MCF 10A (cell line): ENCODE measurements around the gene LIPI. TPM values are rescaled to one million over a fixed set of nuclear protein-coding genes. Genes with fewer than 3 reads are reported as not detected.

Source experiments
- BruUV-seq: library from RNA; stranded (reverse); fragments of 400-500 nt; replicated peaks from 2 replicates; lab custom pipeline; 2021; lab: Mats Ljungman, UMichigan
- CTCF ChIA-PET: fragments of 300-600 bp; sonication (Branson Sonifier 250); formaldehyde crosslinking; extraction: SDS; loops from one replicate; lab custom pipeline; 2021; ENCODE audit warnings: antibody characterized with exemption, inconsistent platforms; lab: Yijun Ruan, JAX
- POLR2A ChIA-PET: fragments of 300-600, 350-650 bp; sonication (Branson Sonifier 250); formaldehyde crosslinking; extraction: SDS; loops from one replicate; lab custom pipeline; 2020; ENCODE audit warnings: antibody characterized with exemption, inconsistent platforms; lab: Yijun Ruan, JAX
- DNase-seq: peaks from one replicate; pipeline ENCODE4 v3.0.0-alpha.2; 2018; ENCODE audit not compliant: unreplicated experiment
- H3K27ac Mint-ChIP-seq: one replicate; pipeline ENCODE4 v1.8.0; 2022; ENCODE audit warnings: mild to moderate bottlenecking, low read depth, mixed read lengths; ENCODE audit not compliant: unreplicated experiment
- H3K27me3 Mint-ChIP-seq: one replicate; pipeline ENCODE4 v1.8.0; 2022; ENCODE audit warnings: mixed read lengths; ENCODE audit not compliant: insufficient read depth, unreplicated experiment
- H3K36me3 Mint-ChIP-seq: one replicate; pipeline ENCODE4 v1.8.0; 2022; ENCODE audit warnings: mild to moderate bottlenecking, moderate library complexity, mixed read lengths; ENCODE audit not compliant: insufficient read depth, unreplicated experiment
- H3K4me1 Mint-ChIP-seq: one replicate; pipeline ENCODE4 v1.8.0; 2022; ENCODE audit warnings: mixed read lengths; ENCODE audit not compliant: insufficient read depth, unreplicated experiment
- H3K4me3 Mint-ChIP-seq: one replicate; pipeline ENCODE4 v1.8.0; 2022; ENCODE audit warnings: mild to moderate bottlenecking, moderate library complexity, mixed read lengths; ENCODE audit not compliant: unreplicated experiment
- H3K9me3 Mint-ChIP-seq: one replicate; pipeline ENCODE4 v1.8.0; 2022; ENCODE audit warnings: mixed read lengths; ENCODE audit not compliant: unreplicated experiment
- intact Hi-C: fragments of 100-400 bp; cut with micrococcal nuclease; formaldehyde crosslinking; loops from 2 replicates; pipeline ENCODE4 v1.14.1; 2022
- total RNA-seq: library from RNA; stranded (reverse); gene quantifications from 2 replicates; pipeline ENCODE4 v1.2.3, GENCODE V29; 2022
- TF ChIP-seq, protein P1 (sequence below): fragments of 200-600 bp; IDR thresholded peaks from one replicate; pipeline ENCODE4 v1.8.0; 2022; ENCODE audit warnings: antibody characterized with exemption, mild to moderate bottlenecking; ENCODE audit not compliant: unreplicated experiment

The LIPI gene
- total RNA-seq, 1 experiment from 2014 or later = not detected

- no peaks in the 10 kb centered on the region for H3K4me1 Mint-ChIP-seq
Measured at GRCh38 chr21:14078746-14079375, 131.9 kb downstream of the LIPI start.

GRCh38 chr21:14076143-14076806 is 134.5 kb downstream of the LIPI start:
- no peak for DNase-seq
- no TSS peak for BruUV-seq
- Mint-ChIP-seq H3K9me3 (peaks cover 35% of the 10 kb centered on the region), H3K4me1 (no peaks in the 10 kb centered on the region), H3K27me3 (no peaks in the 10 kb centered on the region), H3K27ac (no peak overlapping the region), H3K4me3 (no peak overlapping the region), H3K36me3 (peaks cover 7% of the 10 kb centered on the region)
- TF ChIP-seq, protein P1, sequence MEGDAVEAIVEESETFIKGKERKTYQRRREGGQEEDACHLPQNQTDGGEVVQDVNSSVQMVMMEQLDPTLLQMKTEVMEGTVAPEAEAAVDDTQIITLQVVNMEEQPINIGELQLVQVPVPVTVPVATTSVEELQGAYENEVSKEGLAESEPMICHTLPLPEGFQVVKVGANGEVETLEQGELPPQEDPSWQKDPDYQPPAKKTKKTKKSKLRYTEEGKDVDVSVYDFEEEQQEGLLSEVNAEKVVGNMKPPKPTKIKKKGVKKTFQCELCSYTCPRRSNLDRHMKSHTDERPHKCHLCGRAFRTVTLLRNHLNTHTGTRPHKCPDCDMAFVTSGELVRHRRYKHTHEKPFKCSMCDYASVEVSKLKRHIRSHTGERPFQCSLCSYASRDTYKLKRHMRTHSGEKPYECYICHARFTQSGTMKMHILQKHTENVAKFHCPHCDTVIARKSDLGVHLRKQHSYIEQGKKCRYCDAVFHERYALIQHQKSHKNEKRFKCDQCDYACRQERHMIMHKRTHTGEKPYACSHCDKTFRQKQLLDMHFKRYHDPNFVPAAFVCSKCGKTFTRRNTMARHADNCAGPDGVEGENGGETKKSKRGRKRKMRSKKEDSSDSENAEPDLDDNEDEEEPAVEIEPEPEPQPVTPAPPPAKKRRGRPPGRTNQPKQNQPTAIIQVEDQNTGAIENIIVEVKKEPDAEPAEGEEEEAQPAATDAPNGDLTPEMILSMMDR = no peak
- POLR2A ChIA-PET = no interaction called here
- CTCF ChIA-PET = interaction anchor here (0.6 to 0.7 kb wide), 2 partner anchors 88 to 90 kb away, joined by 3 read pairs; no protein-coding TSS in a partner anchor
- intact Hi-C loops = no loop called here

More at GRCh38 chr21:14078746-14079375, 131.9 kb downstream of the LIPI start:
- ChIA-PET POLR2A (no interaction called here), CTCF (interaction anchor here (0.9 kb wide), 2 partner anchors 25 to 169 kb away, joined by 3 read pairs; no protein-coding TSS in a partner anchor)
- intact Hi-C loops = no loop called here
- TF ChIP-seq, protein P1 = no peak
- H3K27ac Mint-ChIP-seq = no peak overlapping the region
- H3K9me3 Mint-ChIP-seq = peaks cover 35% of the 10 kb centered on the region
- DNase-seq = no peak
- H3K4me3 Mint-ChIP-seq = no peak overlapping the region
- H3K36me3 Mint-ChIP-seq = peaks cover 7% of the 10 kb centered on the region
- no peaks in the 10 kb centered on the region for H3K27me3 Mint-ChIP-seq
- BruUV-seq = no TSS peak

- ChIA-PET CTCF (interaction anchor here (0.7 kb wide), 1 partner anchor 91 kb away, joined by 3 read pairs; no protein-coding TSS in a partner anchor), POLR2A (no interaction called here)
- intact Hi-C loops = no loop called here
- H3K4me1 Mint-ChIP-seq = no peaks in the 10 kb centered on the region
- H3K36me3 Mint-ChIP-seq = peaks cover 7% of the 10 kb centered on the region
- no peak for DNase-seq
- BruUV-seq = no TSS peak
- H3K27ac Mint-ChIP-seq = no peak overlapping the region
- H3K9me3 Mint-ChIP-seq = peaks cover 31% of the 10 kb centered on the region
- no peak overlapping the region for H3K4me3 Mint-ChIP-seq
- TF ChIP-seq, protein P1 = no peak
- no peaks in the 10 kb centered on the region for H3K27me3 Mint-ChIP-seq
Measured at GRCh38 chr21:14075346-14076142, 135.2 kb downstream of the LIPI start.

- H3K9me3 Mint-ChIP-seq = peaks cover 22% of the 10 kb centered on the region
- H3K4me1 Mint-ChIP-seq = no peaks in the 10 kb centered on the region
- H3K4me3 Mint-ChIP-seq = no peak overlapping the region
- BruUV-seq = no TSS peak
- H3K27ac Mint-ChIP-seq = no peak overlapping the region
- H3K36me3 Mint-ChIP-seq = peaks cover 7% of the 10 kb centered on the region
- TF ChIP-seq, protein P1 = no peak
- ChIA-PET POLR2A (no interaction called here), CTCF (no interaction called here)
- no peak for DNase-seq
- H3K27me3 Mint-ChIP-seq = no peaks in the 10 kb centered on the region
- intact Hi-C loops = no loop called here
Measured at GRCh38 chr21:14074177-14074576, 136.6 kb downstream of the LIPI start.
